HCT116 (cell line): ENCODE measurements around the gene DAGLA. TPM values are rescaled to one million over a fixed set of nuclear protein-coding genes. Genes with fewer than 3 reads are reported as not detected.

ENCODE experiments used
- ATAC-seq: fragments of 200-7000 bp; cut with Tn5 transposase; 2 replicates; pipeline ENCODE4 v1.9.1; 2020; ENCODE audit warnings: mild to moderate bottlenecking, moderate library complexity
- BruUV-seq: library from RNA; stranded (reverse); fragments of 400-500 nt; replicated peaks from 2 replicates; lab custom pipeline; 2021; lab: Mats Ljungman, UMichigan
- CTCF ChIA-PET: fragments of 300-600 bp; sonication (Branson Sonifier 250); formaldehyde crosslinking; loops from one replicate; lab custom pipeline; 2021; ENCODE audit warnings: antibody characterized with exemption; lab: Charles Lee
- POLR2A ChIA-PET: fragments of 300-600, 350-600 bp; sonication (Branson Sonifier 250); formaldehyde crosslinking; loops from one replicate; lab custom pipeline; 2021; ENCODE audit warnings: antibody characterized with exemption; lab: Charles Lee
- RAD21 ChIA-PET, 2 experiments: fragments of 300-600 bp; sonication (Branson Sonifier 250); formaldehyde crosslinking; loops; one replicate each; lab custom pipeline; 2023; ENCODE audit warnings: low total read pairs in 2 of 2; ENCODE audit not compliant: uncharacterized antibody in 2 of 2, unreplicated experiment in 2 of 2, low non-redundant PET in 1 of 2; lab: Charles Lee
- DNase-seq: peaks from one replicate; pipeline ENCODE4 v3.0.0-alpha.2; 2010; ENCODE audit warnings: low read depth, low spot score
- H2AFZ ChIP-seq: fragments of 200-600 bp; shearing (Covaris generic), sonication (generic); 2 replicates; pipeline ENCODE4 v1.6.1; 2017; ENCODE audit warnings: low read depth, mixed run types, mixed read lengths, antibody characterized with exemption, low read length; ENCODE audit not compliant: poor library complexity, severe bottlenecking
- H3K27ac ChIP-seq: 2 replicates; pipeline ENCODE4 v1.5.1; 2012; ENCODE audit warnings: low read depth, low read length
- H3K27me3 ChIP-seq: fragments of 200-600 bp; sonication (generic); 2 replicates; pipeline ENCODE4 v1.6.1; 2016; ENCODE audit warnings: mixed run types, low read length, mixed read lengths; ENCODE audit not compliant: insufficient read depth
- H3K36me3 ChIP-seq, 2 experiments: fragments of 200-500 bp in 1 of 2; fragments of 200-600 bp in 1 of 2; sonication (Bioruptor generic) in 1 of 2; sonication (generic) in 1 of 2; 2 replicates each; pipeline versions ENCODE4 v1.5.1 to v1.6.1; 2014 to 2016; ENCODE audit warnings: low read length in 2 of 2, inconsistent platforms in 1 of 2, mixed read lengths in 1 of 2, mixed run types in 1 of 2; ENCODE audit not compliant: insufficient read depth in 2 of 2, control insufficient read depth in 1 of 2
- H3K4me1 ChIP-seq, 2 experiments: fragments of 200-600 bp in 1 of 2; sonication (generic) in 1 of 2; 2 replicates each; pipeline versions ENCODE4 v1.5.1 to v1.6.1; 2012 to 2017; ENCODE audit warnings: low read length in 2 of 2, inconsistent platforms in 1 of 2, mild to moderate bottlenecking in 1 of 2, mixed read lengths in 1 of 2, mixed run types in 1 of 2, moderate library complexity in 1 of 2; ENCODE audit not compliant: insufficient read depth in 2 of 2, control insufficient read depth in 1 of 2
- H3K4me2 ChIP-seq: fragments of 200-600 bp; sonication (generic); 2 replicates; pipeline ENCODE4 v1.6.1; 2017; ENCODE audit warnings: mixed run types, low read length, mixed read lengths
- H3K4me3 ChIP-seq, 2 experiments: fragments of 200-600 bp in 1 of 2; sonication (generic) in 1 of 2; replicated peaks in 1 of 2; 2 replicates each; pipeline ENCODE4 v1.5.1; 2011 to 2016; ENCODE audit warnings: low read length in 2 of 2, control low read depth in 1 of 2, low read depth in 1 of 2, mild to moderate bottlenecking in 1 of 2, mixed read lengths in 1 of 2, mixed run types in 1 of 2
- H3K79me2 ChIP-seq: fragments of 200-600 bp; sonication (generic); 2 replicates; pipeline ENCODE4 v1.6.1; 2017; ENCODE audit warnings: mild to moderate bottlenecking, mixed run types, low read length, moderate library complexity, mixed read lengths; ENCODE audit not compliant: insufficient read depth
- H3K9ac ChIP-seq: fragments of 200-600 bp; sonication (generic); 2 replicates; pipeline ENCODE4 v1.6.1; 2016; ENCODE audit warnings: low read length, mixed read lengths
- H3K9me2 ChIP-seq: fragments of 200-600 bp; sonication (generic), shearing (Covaris generic); 2 replicates; pipeline ENCODE4 v1.6.1; 2017; ENCODE audit warnings: mixed run types, mild to moderate bottlenecking, moderate library complexity; ENCODE audit not compliant: insufficient read depth
- H3K9me3 ChIP-seq, 2 experiments: fragments of 200-500 bp in 1 of 2; fragments of 200-600 bp in 1 of 2; sonication (Bioruptor generic) in 1 of 2; sonication (generic) in 1 of 2; 2 replicates each; pipeline ENCODE4 v1.6.1; 2014 to 2017; ENCODE audit warnings: low read length in 2 of 2, mixed read lengths in 2 of 2, inconsistent platforms in 1 of 2, low read depth in 1 of 2, mild to moderate bottlenecking in 1 of 2, mixed run types in 1 of 2, moderate library complexity in 1 of 2; ENCODE audit not compliant: control insufficient read depth in 1 of 2, insufficient read depth in 1 of 2
- H4K20me1 ChIP-seq: fragments of 200-600 bp; sonication (generic), shearing (Covaris generic); 2 replicates; pipeline ENCODE4 v1.6.1; 2017; ENCODE audit warnings: mixed run types, mild to moderate bottlenecking, moderate library complexity; ENCODE audit not compliant: insufficient read depth
- CBX3 ChIP-seq: IDR thresholded peaks from 2 replicates; pipeline ENCODE4 v1.6.1; 2012; ENCODE audit warnings: low read depth
- CEBPB ChIP-seq: IDR thresholded peaks from 2 replicates; pipeline ENCODE4 v1.6.1; 2012; ENCODE audit warnings: low read depth
- ELF1 ChIP-seq: IDR thresholded peaks from 2 replicates; pipeline ENCODE4 v1.6.1; 2012; ENCODE audit warnings: low read depth, borderline replicate concordance
- FOSL1 ChIP-seq: IDR thresholded peaks from 2 replicates; pipeline ENCODE4 v1.6.1; 2012; ENCODE audit warnings: low read depth
- MAX ChIP-seq: IDR thresholded peaks from 2 replicates; pipeline ENCODE4 v1.6.1; 2012
- POLR2A ChIP-seq: IDR thresholded peaks from 2 replicates; pipeline ENCODE4 v1.7.0; 2011; ENCODE audit warnings: borderline replicate concordance; ENCODE audit not compliant: insufficient read depth, insufficient read length; ENCODE audit errors: extremely low read depth
- RAD21 ChIP-seq: IDR thresholded peaks from 2 replicates; pipeline ENCODE4 v1.6.1; 2012; ENCODE audit warnings: low read depth, mild to moderate bottlenecking
- ZFX ChIP-seq: fragments of 450-650 bp; IDR thresholded peaks from 2 replicates; pipeline ENCODE4 v1.6.1; 2017
- ZNF274 ChIP-seq: fragments of 200-500 bp; sonication (Bioruptor generic); IDR thresholded peaks from 2 replicates; pipeline ENCODE4 v1.6.1; 2014; ENCODE audit warnings: mild to moderate bottlenecking, low read depth, low read length, inconsistent platforms
- intact Hi-C: fragments of 100-400 bp; cut with micrococcal nuclease; formaldehyde crosslinking; loops from 2 replicates; pipeline ENCODE4 v1.10.0; 2022
- total RNA-seq: library from RNA; stranded (reverse); gene quantifications from one replicate; pipeline ENCODE4 v1.2.1, GENCODE V29; 2021; ENCODE audit not compliant: unreplicated experiment
- TF ChIP-seq, protein P1 (sequence below): IDR thresholded peaks from 2 replicates; pipeline ENCODE4 v1.6.1; 2012

DAGLA gene
- total RNA-seq, 1 experiment from 2014 or later = 2.7 TPM

- ATAC-seq = no peak
- no peaks in the 10 kb centered on the region for H4K20me1 ChIP-seq
- TF ChIP-seq, protein P1, sequence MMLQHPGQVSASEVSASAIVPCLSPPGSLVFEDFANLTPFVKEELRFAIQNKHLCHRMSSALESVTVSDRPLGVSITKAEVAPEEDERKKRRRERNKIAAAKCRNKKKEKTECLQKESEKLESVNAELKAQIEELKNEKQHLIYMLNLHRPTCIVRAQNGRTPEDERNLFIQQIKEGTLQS = no peak
- TF ChIP-seq MAX = no peak
- no peak for TF ChIP-seq CEBPB
- no peak for TF ChIP-seq FOSL1
- TF ChIP-seq POLR2A = no peak
- no peak for TF ChIP-seq ZFX
- TF ChIP-seq ZNF274 = no peak
- no peak for TF ChIP-seq CBX3
- no peak for TF ChIP-seq RAD21
- no peak for TF ChIP-seq ELF1
- TF ChIP-seq, all 23 proteins: peak for 0
- Histone ChIP-seq H3K4me1 (peaks cover 34 to 48% of the 10 kb centered on the region in 2 experiments), H3K9me3 (no peaks in the 10 kb centered on the region), H3K36me3 (no peaks in the 10 kb centered on the region), H3K4me2 (no peak overlapping the region), H3K4me3 (no peak overlapping the region), H3K27ac (no peak overlapping the region), H2AFZ (no peak overlapping the region), H3K79me2 (no peaks in the 10 kb centered on the region), H3K9me2 (no peaks in the 10 kb centered on the region), H3K27me3 (0 out of 2 replicates have a peak, but pooled peaks cover 3% of the 10 kb centered on the region), H3K9ac (no peak overlapping the region)
- BruUV-seq = no TSS peak
- CTCF ChIA-PET = interaction anchor here (2.3 kb wide), 1 partner anchor 20 kb away, joined by 6 read pairs; no protein-coding TSS in a partner anchor
- RAD21 ChIA-PET = no interaction called here
- intact Hi-C loops = no loop called here
- DNase-seq = no peak
- POLR2A ChIA-PET = no interaction called here
Observed at GRCh38 chr11:61727401-61727811, 47.2 kb downstream of the DAGLA start.
